ENCODE data around the gene HEMK1.

HEMK1 gene

GRCh38 chr3:50610181-50610971, 41.1 kb downstream of the HEMK1 start:
- no peak overlapping the region for H3K9ac ChIP-seq (ENCODE audit: low read depth, low read length)
- peak overlapping the region; percentile 61; the same call in 1 of the 2 replicates for H3K4me3 ChIP-seq (ENCODE audit: low read length)
- H3K36me3 ChIP-seq (ENCODE audit: insufficient read depth, low read length): no peaks in the 10 kb centered on the region; the same call in 1 of the 2 replicates
- 95% methylated on average over 6 of the region's 6 CpGs for WGBS
- peaks cover 7% of the 10 kb centered on the region; the same call in 1 of the 2 replicates for H3K4me1 ChIP-seq (ENCODE audit: insufficient read depth, low read length)
- no peak overlapping the region for H3K27ac ChIP-seq (ENCODE audit: low read depth, low read length)
- peaks cover 46% of the 10 kb centered on the region for H3K27me3 ChIP-seq (ENCODE audit: insufficient read depth, low read length)
- H3K9me3 ChIP-seq (ENCODE audit: insufficient read depth, low read depth, low read length): no peaks in the 10 kb centered on the region

GRCh38 chr3:50610992-50611463, 41.7 kb downstream of the HEMK1 start:
- Histone ChIP-seq H3K27ac (ENCODE audit: low read depth, low read length) (peak overlapping the region; percentile 57; the same call in 1 of the 2 replicates), H3K9me3 (ENCODE audit: insufficient read depth, low read depth, low read length) (no peaks in the 10 kb centered on the region), H3K9ac (ENCODE audit: low read depth, low read length) (peak overlapping the region; percentile 73), H3K4me1 (ENCODE audit: insufficient read depth, low read length) (peaks cover 7% of the 10 kb centered on the region; the same call in 1 of the 2 replicates), H3K36me3 (ENCODE audit: insufficient read depth, low read length) (no peaks in the 10 kb centered on the region; the same call in 1 of the 2 replicates), H3K27me3 (ENCODE audit: insufficient read depth, low read length) (peaks cover 50% of the 10 kb centered on the region), H3K4me3 (ENCODE audit: low read length) (peak overlapping the region; percentile 61)
- 51% methylated on average over 10 of the region's 10 CpGs for WGBS

GRCh38 chr3:50611464-50612233, 42.3 kb downstream of the HEMK1 start, which contains the start of gene CISH:
Gene CISH (minus strand): TSS chr3:50611774. CDS start chr3:50611650, 124 bp downstream.
- Histone ChIP-seq H3K27ac (ENCODE audit: low read depth, low read length) (peak within 1 kb of the TSS; percentile 57; the same call in 1 of the 2 replicates), H3K4me3 (ENCODE audit: low read length) (peak within 1 kb of the TSS; percentile 61), H3K27me3 (ENCODE audit: insufficient read depth, low read length) (peaks cover 50% of the 10 kb centered on the region), H3K9ac (ENCODE audit: low read depth, low read length) (peak within 1 kb of the TSS; percentile 73), H3K4me1 (ENCODE audit: insufficient read depth, low read length) (peaks cover 12% of the 10 kb centered on the region; the same call in 1 of the 2 replicates), H3K9me3 (ENCODE audit: insufficient read depth, low read depth, low read length) (no peaks in the 10 kb centered on the region), H3K36me3 (ENCODE audit: insufficient read depth, low read length) (no peaks in the 10 kb centered on the region; the same call in 1 of the 2 replicates)
- WGBS: under 1% methylated on average over 75 of the region's 75 CpGs

- peaks cover 12% of the 10 kb centered on the region; the same call in 1 of the 2 replicates for H3K4me1 ChIP-seq (ENCODE audit: insufficient read depth, low read length)
- 11% methylated on average over 29 of the region's 29 CpGs for WGBS
- H3K27me3 ChIP-seq (ENCODE audit: insufficient read depth, low read length): peaks cover 50% of the 10 kb centered on the region
- no peaks in the 10 kb centered on the region for H3K9me3 ChIP-seq (ENCODE audit: insufficient read depth, low read depth, low read length)
- no peaks in the 10 kb centered on the region; the same call in 1 of the 2 replicates for H3K36me3 ChIP-seq (ENCODE audit: insufficient read depth, low read length)
- H3K27ac ChIP-seq (ENCODE audit: low read depth, low read length): no peak overlapping the region
- peak overlapping the region; percentile 61 for H3K4me3 ChIP-seq (ENCODE audit: low read length)
- H3K9ac ChIP-seq (ENCODE audit: low read depth, low read length): peak overlapping the region; percentile 73; the same call in 1 of the 2 replicates
These were observed 43.0 kb downstream of the HEMK1 start for GRCh38 chr3:50612234-50612882.

- no peaks in the 10 kb centered on the region for H3K36me3 ChIP-seq (ENCODE audit: insufficient read depth, low read length)
- H3K27ac ChIP-seq (ENCODE audit: low read depth, low read length): no peak overlapping the region
- 66% methylated on average over 6 of the region's 6 CpGs for WGBS
- H3K9me3 ChIP-seq (ENCODE audit: insufficient read depth, low read depth, low read length): no peaks in the 10 kb centered on the region
- H3K4me3 ChIP-seq (ENCODE audit: low read length): no peak overlapping the region
- H3K27me3 ChIP-seq (ENCODE audit: insufficient read depth, low read length): peaks cover 50% of the 10 kb centered on the region
- no peak overlapping the region for H3K9ac ChIP-seq (ENCODE audit: low read depth, low read length)
- peaks cover 17% of the 10 kb centered on the region; the same call in 1 of the 2 replicates for H3K4me1 ChIP-seq (ENCODE audit: insufficient read depth, low read length)
These were observed 43.9 kb downstream of the HEMK1 start for GRCh38 chr3:50612970-50613846.

GRCh38 chr3:50615190-50615589, 45.9 kb downstream of the HEMK1 start:
- Histone ChIP-seq H3K9me3 (ENCODE audit: insufficient read depth, low read depth, low read length) (no peaks in the 10 kb centered on the region), H3K9ac (ENCODE audit: low read depth, low read length) (no peak overlapping the region), H3K27me3 (ENCODE audit: insufficient read depth, low read length) (peaks cover 39% of the 10 kb centered on the region), H3K36me3 (ENCODE audit: insufficient read depth, low read length) (no peaks in the 10 kb centered on the region), H3K4me1 (ENCODE audit: insufficient read depth, low read length) (peaks cover 17% of the 10 kb centered on the region; the same call in 1 of the 2 replicates), H3K27ac (ENCODE audit: low read depth, low read length) (no peak overlapping the region), H3K4me3 (ENCODE audit: low read length) (no peak overlapping the region)
- WGBS: 56% methylated on average over 1 of the region's 1 CpG

DNA sequence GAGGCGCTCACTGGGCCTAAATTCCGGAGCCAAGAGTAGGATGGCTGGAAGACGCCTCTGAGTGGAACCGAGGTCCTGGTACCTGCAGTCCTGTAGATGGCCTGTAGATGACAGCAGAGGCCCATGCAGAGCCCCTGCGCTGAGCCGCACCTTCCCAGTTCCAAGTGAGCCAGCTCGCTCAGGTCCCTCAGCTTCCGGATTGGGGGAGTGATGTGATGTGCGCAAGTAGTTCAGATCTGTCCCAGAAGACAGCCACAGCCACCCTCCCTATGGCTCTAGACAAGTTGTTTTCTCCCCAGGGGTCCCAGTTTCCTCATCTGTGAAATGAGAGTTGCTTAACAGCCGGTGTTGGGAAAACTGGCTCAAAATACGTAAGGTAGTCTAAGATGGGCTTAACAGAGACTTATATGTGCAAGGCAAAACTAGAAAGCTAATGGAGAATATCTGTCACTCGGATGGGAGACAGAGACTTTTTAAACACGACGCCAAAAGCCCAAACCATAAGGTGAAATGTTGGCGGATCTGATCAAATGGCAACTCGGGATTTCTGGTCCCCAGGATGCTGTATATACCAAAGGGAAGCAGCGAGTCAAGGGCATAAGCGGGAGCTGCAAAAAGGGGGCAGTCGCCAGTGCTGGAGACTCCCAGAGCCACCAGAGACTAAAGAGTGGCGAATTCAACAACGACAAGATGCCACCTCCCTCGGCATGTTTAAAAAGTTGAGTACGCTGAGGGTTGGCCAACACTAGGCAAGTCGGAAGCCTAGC, 46.9 kb downstream of the HEMK1 start:
- WGBS: 6% methylated on average over 23 of the region's 24 CpGs

DNA sequence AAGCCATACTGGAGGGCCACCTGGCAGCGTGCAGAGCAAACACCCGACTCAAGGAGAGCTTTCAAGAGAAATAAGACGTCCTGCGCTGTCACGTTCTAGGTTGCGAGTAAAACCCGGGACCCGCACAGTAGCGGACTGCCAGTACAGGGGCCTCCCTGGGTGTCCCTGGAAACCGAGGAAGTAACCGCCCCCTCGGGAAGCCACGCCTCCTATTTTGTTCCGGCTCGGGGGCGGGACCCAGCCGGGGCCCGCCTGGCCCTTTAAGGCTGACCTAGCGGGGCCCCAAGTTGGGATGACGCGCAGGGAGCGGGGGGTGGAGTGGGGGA, 47.4 kb downstream of the HEMK1 start:
- Histone ChIP-seq H3K4me3 (ENCODE audit: low read length) (peak overlapping the region; percentile 62), H3K4me1 (ENCODE audit: insufficient read depth, low read length) (peaks cover 17% of the 10 kb centered on the region; the same call in 1 of the 2 replicates), H3K36me3 (ENCODE audit: insufficient read depth, low read length) (no peaks in the 10 kb centered on the region), H3K9me3 (ENCODE audit: insufficient read depth, low read depth, low read length) (no peaks in the 10 kb centered on the region), H3K9ac (ENCODE audit: low read depth, low read length) (no peak overlapping the region), H3K27ac (ENCODE audit: low read depth, low read length) (no peak overlapping the region), H3K27me3 (ENCODE audit: insufficient read depth, low read length) (peaks cover 28% of the 10 kb centered on the region)
- WGBS: under 1% methylated on average over 18 of the region's 22 CpGs

More for the DNA sequence above, 46.9 kb downstream of the HEMK1 start:
- peaks cover 29% of the 10 kb centered on the region for H3K27me3 ChIP-seq (ENCODE audit: insufficient read depth, low read length)
- H3K36me3 ChIP-seq (ENCODE audit: insufficient read depth, low read length): no peaks in the 10 kb centered on the region
- H3K9ac ChIP-seq (ENCODE audit: low read depth, low read length): no peak overlapping the region
- peaks cover 17% of the 10 kb centered on the region; the same call in 1 of the 2 replicates for H3K4me1 ChIP-seq (ENCODE audit: insufficient read depth, low read length)
- H3K9me3 ChIP-seq (ENCODE audit: insufficient read depth, low read depth, low read length): no peaks in the 10 kb centered on the region
- peak overlapping the region; percentile 62 for H3K4me3 ChIP-seq (ENCODE audit: low read length)
- H3K27ac ChIP-seq (ENCODE audit: low read depth, low read length): no peak overlapping the region

DNA sequence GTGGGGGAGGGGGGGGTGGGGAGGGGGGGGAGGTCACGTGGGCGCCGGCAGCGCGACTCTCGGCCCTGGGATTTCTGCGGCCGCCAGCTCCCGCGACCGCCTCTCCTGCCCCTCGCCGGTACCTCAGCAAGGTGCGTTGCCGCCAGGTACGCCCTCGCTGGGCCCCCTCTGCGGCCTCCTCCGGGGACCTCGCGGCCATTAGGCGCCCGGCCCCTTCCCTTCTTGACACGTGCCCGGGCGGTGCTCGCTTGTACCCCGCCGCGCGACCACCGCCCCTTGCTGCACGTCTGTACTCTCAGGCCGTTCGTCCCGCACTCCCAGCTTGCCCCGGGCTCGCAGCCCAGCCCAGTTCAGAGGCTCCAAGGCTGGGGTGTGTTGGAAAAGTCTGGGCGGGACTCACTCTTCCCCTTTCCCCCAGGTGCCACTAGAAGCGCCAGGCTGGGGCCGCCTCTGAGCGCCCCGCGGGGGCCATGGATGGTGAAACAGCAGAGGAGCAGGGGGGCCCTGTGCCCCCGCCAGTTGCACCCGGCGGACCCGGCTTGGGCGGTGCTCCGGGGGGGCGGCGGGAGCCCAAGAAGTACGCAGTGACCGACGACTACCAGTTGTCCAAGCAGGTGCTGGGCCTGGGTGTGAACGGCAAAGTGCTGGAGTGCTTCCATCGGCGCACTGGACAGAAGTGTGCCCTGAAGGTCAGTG, 47.9 kb downstream of the HEMK1 start, which contains the start of gene MAPKAPK3:
TSS of gene MAPKAPK3 (plus strand) at position 56 of the 696 bp plus-strand sequence. CDS start at position 471, 415 bp downstream.
- H3K27me3 ChIP-seq (ENCODE audit: insufficient read depth, low read length): peaks cover 26% of the 10 kb centered on the region
- H3K4me1 ChIP-seq (ENCODE audit: insufficient read depth, low read length): peaks cover 17% of the 10 kb centered on the region; the same call in 1 of the 2 replicates
- 2% methylated on average over 57 of the region's 58 CpGs for WGBS
- H3K36me3 ChIP-seq (ENCODE audit: insufficient read depth, low read length): 0 out of 2 replicates have a peak, but pooled peaks cover 3% of the 10 kb centered on the region
- H3K9ac ChIP-seq (ENCODE audit: low read depth, low read length): peak within 1 kb of the TSS; percentile 88
- H3K9me3 ChIP-seq (ENCODE audit: insufficient read depth, low read depth, low read length): no peaks in the 10 kb centered on the region
- H3K27ac ChIP-seq (ENCODE audit: low read depth, low read length): peak within 1 kb of the TSS; percentile 74; the same call in 1 of the 2 replicates
- peak within 1 kb of the TSS; percentile 73 for H3K4me3 ChIP-seq (ENCODE audit: low read length)
